Right ventricle myocardium superior (tissue), 1 donor: Measurements from ENCODE around the gene CLTCL1. TPM values are rescaled to one million over a fixed set of nuclear protein-coding genes. Genes with fewer than 3 reads are reported as not detected.

Source experiments
- ATAC-seq: fragments of 200-7000 bp; cut with Tn5 transposase; one replicate; pipeline ENCODE4 v1.9.1; 2020; ENCODE audit warnings: mild to moderate bottlenecking; ENCODE audit not compliant: poor library complexity
- DNase-seq: peaks from one replicate; pipeline ENCODE4 v3.0.0-alpha.2; 2020
- intact Hi-C: fragments of 100-400 bp; cut with DNase I; formaldehyde crosslinking; loops from one replicate; pipeline ENCODE4 v1.11.2; 2022
- total RNA-seq: library from RNA; stranded (reverse); fragmentation: NEBNext Ultra II Directional; extraction: Animal tissue kit (Norgen Biotek cat#: 25700); gene quantifications from one replicate; pipeline ENCODE4 v1.2.1, GENCODE V29; 2021
- donor health status: DM: no; HTN: yes; CAD: no; lungs with severe emphysema.

Gene CLTCL1
- total RNA-seq, 1 donor from 2014 or later = 9.6 TPM

DNA sequence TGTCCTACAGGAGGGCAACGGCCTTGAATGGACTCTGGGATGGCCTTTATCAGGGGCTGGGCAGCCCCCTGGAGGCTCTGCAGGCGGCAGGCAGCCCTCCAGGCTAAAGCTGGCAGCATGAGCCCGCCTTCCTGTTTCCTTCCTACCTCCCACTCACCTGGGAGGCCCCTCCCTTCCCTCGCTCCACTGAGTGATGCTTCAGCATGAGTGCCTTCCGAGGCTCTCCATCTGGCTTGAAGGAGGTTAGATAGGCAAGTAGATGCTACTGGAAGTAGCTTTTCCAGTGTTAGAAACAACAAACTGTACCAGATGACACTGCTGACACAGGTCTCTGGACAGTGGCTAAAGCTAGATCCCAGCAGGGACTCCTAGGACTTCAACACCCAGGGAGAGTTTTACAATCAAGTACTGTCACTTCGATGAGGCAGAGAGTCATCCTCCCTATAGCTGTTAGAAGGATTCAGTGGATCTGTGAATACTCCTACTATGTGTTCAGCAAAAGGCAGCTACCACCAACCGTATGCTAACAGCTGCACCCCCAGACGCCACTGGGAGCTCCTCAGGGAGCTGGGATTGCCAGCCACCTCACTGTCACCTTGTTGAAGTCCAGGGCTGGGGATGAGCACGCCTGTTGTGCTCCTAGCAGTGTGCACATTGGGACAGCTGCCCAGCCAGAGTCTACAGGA lies 108.9 kb downstream of the CLTCL1 start:
- intact Hi-C loops = no loop called here
- DNase-seq = no peak

DNA sequence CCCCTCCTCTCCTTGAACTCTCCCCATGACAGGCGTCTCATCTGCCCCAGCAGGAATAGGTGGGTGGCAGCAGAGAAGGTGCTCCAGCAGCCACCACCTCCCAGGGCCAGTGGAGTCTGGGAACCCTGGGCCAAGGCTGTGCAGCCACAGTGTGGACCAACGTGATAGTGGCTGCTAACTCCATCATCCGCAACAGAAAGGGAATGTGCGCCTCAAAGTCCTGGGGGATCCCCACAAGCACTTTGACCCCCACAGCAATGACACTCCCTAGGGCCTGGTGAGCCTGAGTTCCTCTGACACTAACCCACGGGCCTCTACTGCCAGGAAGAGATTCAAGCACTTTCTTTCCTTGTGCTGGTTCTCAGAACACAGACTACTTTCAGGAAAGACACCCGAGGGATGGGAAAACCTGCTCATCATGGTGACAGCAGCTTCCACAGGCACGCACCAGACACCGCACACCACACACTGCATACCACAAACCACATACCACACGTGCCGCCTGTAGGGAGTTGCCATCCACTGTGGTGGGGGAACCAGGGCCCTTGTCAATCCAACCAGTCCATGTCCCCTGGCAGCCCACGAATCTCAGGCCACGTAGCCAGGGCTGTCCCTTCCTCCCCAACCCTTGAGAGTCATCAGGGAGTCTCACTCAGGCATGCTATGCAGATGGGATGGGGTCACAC lies 109.6 kb downstream of the CLTCL1 start:
- ATAC-seq (no peak), DNase-seq (no peak)
- intact Hi-C loops = no loop called here

More for the DNA sequence above, 108.9 kb downstream of the CLTCL1 start:
- ATAC-seq = no peak

DNA sequence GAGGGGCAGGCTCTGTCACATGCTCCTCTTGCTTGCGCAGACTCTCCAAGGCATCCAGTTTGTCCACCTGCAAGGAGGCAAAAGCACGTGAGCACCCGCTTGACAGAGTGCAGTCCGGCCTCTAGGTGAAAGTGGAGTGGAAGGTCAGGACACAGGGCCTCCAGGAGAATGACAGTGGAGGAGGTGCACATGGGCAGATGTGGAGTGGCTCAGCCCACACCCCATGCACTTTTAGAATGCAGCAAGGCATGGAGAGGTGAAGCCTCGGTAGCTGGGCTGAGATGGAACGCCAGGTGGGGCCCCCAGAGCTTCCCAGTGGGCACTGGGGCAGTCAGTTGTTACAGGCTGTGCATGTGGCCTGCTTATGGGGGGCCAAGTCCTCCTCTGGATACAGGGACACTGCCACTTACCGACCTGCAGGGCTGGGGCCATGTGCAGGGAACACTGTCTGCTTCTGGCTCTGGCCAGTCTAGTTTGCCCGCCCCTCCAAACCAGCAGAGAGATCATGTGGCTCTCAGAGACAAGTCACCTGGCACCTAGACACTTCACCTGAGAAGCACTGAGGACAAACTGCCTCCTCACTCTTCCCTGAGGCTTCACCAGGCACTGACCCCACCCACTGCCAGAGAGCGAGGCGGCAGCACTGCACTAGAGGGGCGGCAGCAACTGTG lies 110.6 kb downstream of the CLTCL1 start:
- ATAC-seq = no peak
- DNase-seq = no peak
- intact Hi-C loops = no loop called here

DNA sequence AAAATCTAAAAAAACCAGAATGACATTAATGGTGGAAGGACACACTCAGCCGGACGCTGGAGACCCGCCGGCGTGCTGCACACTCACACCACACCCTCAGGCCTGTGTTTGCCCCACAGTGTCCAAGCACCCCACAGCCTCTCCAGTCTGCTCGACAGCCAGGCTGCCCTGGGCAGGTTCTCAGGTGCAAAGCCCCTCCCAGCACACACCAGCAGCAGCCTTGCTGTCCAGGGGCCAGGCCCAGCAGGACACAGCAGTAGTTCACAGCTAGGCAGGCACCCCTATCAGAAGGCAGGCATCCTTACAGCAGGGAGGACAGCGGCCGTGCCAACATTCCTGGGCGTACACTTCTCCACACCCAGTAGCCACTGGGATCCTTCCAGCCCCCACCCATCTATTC lies 111.3 kb downstream of the CLTCL1 start:
- ATAC-seq = no peak
- intact Hi-C loops = no loop called here

DNA sequence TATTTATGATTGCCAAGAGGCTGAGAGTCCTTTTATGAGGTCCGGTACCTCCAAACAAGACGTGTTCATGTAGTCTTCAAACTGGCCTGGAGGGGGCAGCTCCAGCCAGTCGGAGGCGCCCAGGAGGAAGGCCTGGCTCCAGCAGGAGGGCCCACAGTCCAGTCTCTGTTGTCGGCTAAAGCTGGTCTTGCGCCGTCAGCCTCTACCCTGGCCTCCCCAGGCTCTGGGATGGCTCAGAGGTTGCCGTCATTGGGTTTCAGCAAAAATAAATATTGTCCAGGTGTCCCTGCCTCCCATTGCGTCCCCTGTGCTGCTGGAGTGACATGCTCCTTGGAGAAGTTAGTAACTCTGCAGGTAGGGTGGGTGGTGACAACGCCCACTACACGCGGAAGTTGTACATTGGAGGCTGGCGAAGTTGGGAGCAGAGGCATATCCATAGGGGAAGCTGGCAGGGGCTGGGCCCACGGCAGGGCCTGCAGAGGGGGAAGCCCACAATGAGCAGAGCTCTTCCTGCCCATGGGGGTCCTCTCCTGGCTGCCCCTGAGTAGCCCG lies 111.9 kb downstream of the CLTCL1 start:
- intact Hi-C loops = no loop called here
- DNase-seq (peak; percentile 86), ATAC-seq (peak; percentile 81)

More for the DNA sequence above, 111.3 kb downstream of the CLTCL1 start:
- DNase-seq = no peak

DNA sequence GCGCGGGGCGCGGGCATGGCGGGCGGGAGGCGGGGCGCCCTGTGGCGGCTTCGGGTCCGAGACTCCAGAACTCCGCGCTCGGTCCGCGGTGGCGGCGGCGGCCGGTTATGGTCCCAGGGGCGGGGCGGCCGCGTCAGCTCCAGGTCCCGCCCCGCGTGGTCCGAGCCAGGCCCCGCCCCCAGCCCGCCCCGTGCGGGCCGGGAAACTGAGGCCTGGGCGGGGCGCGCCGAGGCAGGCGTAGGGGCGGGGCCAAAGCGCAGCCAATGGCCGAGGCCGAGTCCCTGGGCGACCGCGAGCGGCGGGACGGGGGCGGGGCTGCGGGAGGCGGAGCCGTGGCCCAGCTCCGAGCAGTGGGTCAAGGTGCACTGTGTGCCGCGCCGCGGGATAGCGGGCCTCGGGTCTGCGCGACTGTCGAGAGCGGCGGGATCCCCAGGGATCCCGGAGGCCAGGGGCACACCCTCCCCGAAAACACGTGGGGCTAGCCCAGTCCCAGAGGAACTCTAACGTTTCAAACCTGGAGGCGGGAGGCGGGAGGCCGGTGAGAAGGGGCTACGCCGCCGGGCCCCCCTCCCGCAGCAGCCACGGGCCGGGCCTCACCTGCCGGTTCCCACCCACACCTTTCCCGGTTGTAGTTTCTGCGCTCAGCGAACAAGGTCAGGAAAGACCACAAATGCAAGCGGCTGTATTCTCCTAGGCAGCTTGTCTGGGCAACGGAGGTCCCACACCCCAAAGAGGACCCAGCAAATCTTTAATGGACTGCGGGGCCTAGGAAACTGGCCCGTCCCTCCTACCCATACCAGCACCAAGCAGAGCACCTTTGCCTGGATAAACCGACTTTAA lies 112.6 kb downstream of the CLTCL1 start, which contains the start of gene SLC25A1:
SLC25A1 (minus strand) TSS at position 80 of the 840 bp plus-strand sequence; CDS start at position 17, 63 bp downstream.
- peak; percentile 96 for DNase-seq
- intact Hi-C loops = no loop called here
- ATAC-seq = peak; percentile 94

DNA sequence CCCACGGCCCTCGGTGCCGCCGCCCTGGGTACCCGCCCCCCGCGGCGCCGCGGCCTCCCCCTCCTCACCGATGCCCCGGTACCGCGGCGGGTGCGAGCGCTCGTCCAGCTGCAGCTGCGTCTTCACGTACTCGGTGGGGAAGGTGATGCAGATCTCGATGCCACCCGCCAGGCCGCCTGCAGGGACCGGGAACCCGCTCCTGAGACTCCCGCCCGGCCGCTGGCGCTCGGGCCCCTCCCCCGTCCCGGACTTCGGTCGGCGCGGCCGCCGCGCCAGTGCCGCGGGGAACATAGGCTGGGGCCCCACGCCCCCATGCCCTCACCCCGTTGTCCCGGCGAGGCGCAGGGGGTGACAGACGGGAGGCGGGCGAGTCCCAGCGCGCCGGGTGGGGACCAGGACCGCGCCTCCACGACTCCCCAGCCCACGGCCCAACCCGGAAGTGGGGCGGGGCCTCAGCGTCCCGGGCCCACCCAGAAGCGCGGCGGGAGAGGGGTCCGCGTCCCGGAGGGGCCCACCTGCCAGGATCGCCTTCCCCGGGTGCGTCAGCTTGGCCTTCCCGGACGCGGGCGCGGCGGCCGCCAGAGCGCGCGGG lies 113.4 kb downstream of the CLTCL1 start:
- DNase-seq (peak; percentile 63), ATAC-seq (peak; percentile 4)
- intact Hi-C loops = no loop called here

DNA sequence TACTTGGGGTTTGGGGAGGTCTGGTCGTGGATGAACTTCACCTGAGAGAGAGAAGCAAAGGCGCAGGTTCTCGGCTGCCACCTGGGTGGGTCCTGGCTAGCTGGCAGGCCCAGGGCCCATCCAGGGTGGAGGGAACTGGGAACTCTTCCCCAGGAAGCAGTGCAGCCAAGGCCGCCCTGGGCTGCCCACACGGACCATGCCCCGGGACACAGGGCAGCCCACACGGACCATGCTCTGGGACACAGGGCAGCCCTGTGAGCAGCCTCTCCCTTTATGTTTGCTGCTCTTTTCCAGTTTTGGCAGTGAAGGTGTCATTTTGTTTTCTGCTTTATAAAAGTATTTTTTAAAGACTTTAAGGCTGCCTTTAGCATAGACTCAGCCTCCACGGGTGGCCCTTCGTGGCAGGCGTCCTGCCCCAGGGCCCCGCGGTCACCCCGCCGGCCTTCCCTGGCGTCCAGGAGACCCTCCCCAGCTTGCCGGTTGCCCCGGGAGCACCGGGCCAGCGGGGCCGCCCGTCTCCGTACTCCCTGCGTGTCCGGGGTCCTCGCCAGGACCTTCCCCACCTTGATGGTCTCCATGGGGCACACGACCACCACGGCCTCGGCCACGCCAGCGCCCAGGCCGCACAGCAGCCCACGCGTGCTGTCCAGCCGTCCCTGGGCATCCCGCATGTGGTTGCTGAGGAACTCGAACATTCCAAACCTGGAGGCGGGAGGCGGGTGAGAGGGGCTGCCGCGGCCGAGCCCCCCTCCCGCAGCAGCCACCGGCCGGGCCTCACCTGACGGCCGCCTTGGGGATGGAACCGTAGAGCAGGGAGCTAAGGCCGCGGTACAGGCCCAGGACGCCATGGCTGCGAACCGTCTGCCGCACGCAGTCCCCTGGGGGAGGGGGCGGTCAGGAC lies 114.1 kb downstream of the CLTCL1 start:
- no peak for ATAC-seq
- intact Hi-C loops = no loop called here

DNA sequence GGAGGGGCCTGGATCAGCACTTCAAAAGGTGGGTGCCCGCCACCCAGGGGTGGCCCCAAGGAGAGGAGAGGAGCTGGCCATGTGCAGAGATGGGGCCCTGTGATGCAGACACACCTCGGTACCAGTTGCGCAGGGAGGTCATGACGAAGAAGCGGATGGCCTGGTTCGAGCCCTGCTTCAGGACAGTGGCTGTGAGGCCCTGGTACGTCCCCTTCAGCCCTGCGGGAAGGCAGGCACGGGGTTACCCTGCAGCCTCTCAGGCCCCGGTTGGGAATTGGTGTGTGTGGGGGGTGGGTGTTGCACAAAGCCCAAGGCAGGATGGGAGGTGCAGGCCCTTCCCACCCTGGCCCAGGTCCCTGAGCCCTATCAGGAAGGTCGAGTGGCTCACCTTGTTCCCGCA lies 114.8 kb downstream of the CLTCL1 start:
- ATAC-seq = no peak
- intact Hi-C loops = no loop called here
- DNase-seq = no peak

More for the DNA sequence above, 114.1 kb downstream of the CLTCL1 start:
- no peak for DNase-seq

DNA sequence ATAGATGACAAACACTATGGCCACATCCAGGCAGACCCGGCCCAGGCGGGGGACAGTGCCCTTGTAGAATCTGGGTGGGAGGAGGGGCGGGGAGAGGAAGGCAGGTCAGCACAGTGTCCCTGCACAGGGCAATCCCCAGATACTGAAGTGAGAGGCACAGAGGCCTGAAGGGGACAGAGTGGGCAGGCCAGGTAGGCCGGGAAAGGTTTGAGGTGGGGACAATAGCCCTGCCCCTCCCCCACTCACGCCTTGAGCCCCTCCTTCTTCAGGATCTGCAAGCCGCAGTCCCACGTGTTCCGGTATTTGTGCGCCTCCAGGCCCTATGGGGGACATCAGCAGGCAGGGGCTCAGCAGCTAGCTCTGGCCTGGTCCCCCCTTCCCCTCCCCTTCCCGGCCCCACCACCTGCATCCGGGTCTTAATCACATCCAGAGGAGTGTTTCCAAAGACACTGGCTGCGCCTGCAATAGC lies 115.3 kb downstream of the CLTCL1 start:
- intact Hi-C loops = no loop called here
- ATAC-seq (no peak), DNase-seq (no peak)

DNA sequence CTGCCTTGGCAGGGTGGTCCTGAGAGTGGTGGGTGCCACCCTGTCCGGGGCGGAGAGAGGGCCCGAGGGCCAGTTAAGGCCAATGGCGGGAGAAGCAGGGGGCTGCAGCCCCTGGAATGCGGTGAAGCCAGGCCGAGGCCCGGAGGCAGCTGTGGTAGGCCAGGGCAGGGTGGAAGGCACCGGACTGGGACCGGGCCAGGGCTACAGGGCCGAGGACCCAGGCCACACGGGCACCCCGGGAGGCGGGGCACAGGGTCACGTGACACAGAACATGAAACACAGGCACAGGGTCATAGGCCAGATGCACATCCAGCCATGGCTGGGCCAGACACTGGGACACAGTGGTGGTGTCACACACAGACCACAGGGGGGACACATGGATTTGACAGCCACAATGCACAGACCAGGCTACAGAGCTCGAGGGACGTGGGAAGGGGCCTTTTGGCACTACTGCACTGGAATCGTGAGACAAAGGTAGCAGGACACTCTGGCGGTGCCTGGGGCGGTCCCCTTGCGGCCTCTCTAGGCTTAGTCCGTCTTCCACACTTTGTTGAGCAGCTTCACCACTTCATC lies 115.8 kb downstream of the CLTCL1 start:
- intact Hi-C loops = no loop called here
- no peak for DNase-seq
- no peak for ATAC-seq

DNA sequence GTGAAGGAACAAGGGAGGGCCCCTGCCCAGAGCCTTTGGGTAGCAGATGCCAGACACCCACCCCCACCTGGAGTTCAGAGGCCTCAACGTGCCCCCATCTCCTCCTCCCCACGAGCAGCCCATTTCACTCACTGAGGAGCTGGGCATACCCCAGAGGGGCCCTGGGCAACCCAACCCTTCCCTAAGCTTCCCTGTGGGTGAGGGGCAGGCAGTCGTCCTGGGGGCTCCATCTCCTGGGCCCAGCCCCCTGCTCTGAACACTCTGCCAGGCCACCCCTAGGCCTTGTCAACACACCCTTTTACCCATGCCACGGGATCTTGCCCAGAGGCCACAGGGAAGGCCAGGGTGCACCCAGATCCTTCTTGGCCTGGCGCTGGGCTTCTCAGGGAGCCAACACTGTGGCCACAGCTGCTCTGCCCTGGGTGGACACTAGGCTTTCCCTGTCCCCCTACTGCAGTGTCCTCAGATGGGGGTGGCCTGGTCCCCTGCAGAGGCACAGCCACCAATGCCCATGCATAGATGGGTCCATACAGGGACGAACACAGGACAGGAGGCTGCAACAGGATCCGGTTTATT lies 116.4 kb downstream of the CLTCL1 start:
- DNase-seq = no peak
- intact Hi-C loops = no loop called here

DNA sequence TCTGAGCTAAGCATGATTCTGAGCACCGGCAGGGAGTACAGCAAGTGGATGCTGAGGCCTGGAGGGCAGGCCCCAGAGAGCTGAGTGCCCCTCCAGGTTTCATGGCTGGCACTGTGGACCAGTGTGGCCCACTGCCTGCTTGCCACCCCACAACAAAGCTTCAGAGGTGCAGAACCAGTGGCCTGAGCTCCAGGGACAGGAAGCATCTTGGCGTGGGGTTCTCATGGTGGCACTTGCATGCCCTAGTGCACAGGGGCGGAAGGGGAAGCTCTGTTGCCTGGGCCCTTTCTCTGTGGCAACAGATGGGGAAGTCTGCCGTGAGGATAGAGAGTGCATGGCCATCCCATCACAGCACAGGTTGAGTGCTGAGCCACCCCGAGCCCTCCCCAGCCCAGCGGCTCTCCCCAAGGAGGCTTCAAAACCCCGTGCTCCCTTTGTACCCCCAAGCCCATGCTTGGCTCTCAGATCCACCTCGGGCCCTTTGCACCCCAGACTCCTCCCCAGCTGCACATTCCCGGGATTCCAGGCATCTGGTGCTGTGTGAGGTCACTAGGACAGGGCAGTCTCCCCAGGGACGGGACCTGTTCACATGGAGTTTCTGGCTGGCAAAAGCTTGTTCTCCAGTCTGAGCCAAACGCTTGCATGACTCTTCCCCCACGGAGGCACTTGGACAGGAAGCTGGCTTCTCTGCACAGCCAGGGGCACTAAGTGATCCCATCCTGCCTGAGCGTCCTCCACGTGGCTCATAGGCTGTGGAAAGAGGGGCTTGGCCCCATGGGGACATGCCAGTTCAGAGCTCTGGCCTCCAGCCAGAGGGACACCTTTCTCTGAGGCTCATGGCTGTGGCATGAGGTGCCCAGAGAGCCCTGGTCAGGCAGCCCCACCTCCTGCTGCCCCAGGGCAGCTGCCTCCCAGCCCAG lies 117.2 kb downstream of the CLTCL1 start:
- DNase-seq = peak; percentile 64
- intact Hi-C loops = no loop called here
- peak; percentile 0 for ATAC-seq

More for the DNA sequence above, 116.4 kb downstream of the CLTCL1 start:
- ATAC-seq = no peak

DNA sequence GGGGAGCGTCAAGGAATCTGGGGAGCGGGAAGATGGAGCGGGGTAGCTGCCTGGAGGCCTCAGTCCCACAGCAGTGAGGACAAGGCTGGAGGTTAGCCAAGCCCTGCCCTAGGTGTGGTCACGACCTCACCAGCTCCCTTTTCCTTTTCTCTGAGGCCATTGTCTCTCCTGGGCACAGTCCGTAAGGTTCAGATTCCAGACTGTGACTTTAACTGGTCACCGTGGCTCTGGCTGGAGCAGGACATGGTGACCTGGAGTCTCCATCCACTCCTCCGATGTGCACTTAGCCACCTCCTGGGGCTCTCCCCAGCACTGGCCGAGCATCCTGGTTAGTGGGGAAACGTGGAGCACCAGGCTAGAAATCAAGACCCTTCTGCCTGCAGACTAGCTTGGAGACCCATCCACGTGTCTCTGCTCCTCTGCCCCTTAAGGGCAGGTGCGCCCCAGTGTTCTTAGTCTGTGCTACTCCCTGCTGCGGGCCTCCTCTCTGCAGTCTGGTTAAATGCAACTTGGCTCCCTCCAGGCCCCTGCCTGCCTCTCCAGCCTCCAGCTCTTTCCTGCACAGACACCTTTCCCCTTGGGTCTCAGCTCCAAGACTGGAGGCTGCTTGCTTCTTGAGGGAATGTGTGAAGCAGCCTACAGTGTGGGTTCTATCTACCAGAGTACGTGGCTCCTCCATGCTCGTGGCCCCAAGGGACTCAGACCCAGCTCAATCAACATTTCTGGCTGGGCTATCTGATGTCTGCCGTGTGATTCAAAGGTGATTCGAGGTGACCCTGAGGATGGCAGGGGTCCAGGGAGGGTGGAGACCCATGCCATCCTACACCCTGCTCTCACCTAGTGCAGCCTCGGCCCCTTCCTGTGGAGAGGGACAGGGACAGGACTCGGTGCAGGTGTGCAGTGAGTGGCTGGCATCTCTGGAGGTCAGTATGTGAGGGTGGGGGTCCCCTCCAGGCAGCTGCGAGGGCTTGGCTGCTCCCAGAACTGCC lies 118.2 kb downstream of the CLTCL1 start:
- DNase-seq (no peak), ATAC-seq (no peak)
- intact Hi-C loops = no loop called here
